Urothelium cell line (cell line): ENCODE data around the gene MYL11.

Source experiments
- DNase-seq: peaks from one replicate; pipeline ENCODE4 v3.0.0; 2011; ENCODE audit warnings: low spot score, mixed read lengths
- FAIRE-seq: peaks from 2 replicates; lab custom pipeline; 2011; peaks lifted over from hg19 to GRCh38; lab: Jason Lieb, UNC

Gene MYL11

DNA sequence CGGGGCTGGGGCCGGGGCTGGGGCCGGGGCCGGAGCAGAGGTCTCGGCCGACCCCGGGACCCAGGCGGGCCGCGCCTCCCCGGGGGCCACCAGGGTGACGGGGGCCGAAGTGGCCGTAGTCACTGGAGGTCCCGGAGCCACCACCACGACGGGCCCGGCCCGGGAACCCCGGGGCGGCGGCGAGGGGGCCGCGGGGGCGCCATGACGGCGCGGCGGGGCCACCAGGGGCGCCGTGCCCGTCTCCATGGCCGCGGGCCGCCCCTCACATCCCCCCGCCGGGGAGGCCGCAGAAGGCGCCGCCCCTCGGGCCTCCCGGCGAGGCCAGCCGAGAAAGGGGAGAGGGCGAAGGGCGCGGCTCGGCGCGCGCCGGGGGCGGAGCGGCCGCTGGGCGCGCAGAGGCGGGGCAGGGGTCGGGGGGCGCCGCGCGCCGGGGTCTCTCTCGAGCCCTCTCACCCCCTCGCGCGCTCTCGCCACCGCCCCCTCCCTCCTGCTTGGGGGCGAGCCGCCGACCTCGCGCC, 4.6 kb upstream of the MYL11 start:
- no peak for DNase-seq

DNA sequence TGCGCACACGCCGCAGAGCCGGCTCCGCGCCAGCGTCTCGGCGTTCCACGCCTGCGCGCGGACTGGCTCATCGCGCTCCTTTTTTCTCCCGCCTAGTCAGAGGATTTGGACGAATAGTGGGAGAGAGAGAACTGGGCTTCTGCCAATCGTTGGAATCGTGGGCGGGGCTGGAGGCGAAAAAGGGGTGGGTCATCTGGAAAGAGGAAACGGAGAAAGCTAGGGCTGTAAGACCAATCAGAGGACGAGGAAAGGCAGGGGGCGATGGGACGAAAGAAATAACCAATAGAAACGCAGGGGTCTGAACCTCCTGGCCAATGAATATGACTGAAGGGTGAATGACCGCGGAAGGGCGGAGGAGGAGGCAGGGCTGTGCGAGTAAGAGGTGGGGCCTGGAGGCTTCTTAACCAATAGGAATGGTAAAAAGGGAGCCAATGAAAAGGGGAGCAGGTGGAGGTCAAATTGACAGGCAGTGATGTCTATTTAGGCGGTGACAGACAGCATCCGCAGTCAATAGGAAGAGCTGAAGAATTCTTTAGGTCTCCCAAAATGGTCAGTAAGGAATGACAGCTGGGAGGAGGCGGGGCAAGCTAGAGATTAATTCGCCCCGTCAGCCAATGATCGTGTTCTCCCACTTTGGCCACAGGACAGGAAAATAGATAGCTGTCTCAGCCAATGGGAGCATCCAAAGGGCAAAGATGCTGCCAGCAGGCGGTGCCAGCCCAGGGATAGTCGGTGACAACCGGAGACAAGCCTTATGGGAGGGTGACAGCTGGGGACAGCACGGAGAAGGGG, 4.0 kb upstream of the MYL11 start, which contains the start of gene TBC1D10B:
TSS of gene TBC1D10B (minus strand) at position 39 of the 792 bp plus-strand sequence. CDS start 311 bp downstream, outside the sequence.
- no peak for FAIRE-seq
- peak; percentile 94 for DNase-seq

More for the DNA sequence above, 4.6 kb upstream of the MYL11 start:
- FAIRE-seq = no peak

GRCh38 chr16:30371248-30371816, 3.3 kb upstream of the MYL11 start:
- FAIRE-seq (no peak), DNase-seq (no peak)

DNA sequence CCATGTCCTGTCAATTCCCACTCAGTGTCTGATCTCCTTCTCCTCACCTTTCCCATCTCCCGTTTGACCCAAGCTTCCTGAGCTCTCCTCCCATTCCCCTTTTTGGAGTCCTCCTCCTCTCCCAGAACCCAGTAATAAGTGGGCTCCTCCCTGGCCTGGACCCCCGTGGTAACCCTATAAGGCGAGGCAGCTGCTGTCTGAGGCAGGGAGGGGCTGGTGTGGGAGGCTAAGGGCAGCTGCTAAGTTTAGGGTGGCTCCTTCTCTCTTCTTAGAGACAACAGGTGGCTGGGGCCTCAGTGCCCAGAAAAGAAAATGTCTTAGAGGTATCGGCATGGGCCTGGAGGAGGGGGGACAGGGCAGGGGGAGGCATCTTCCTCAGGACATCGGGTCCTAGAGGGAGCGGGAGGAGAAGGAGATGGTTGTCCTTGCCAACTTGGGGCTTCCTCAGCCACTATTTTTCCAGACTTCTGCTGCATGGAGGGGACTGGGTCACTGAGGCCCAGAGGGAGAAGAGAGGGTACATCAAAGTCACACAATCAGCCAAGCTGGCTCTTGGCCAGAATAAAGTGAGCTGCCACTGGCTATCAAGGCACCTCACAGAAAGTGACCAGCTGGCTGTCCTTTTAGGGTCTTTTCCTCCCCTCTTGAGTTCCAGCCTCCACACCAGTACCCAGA, 2.4 kb upstream of the MYL11 start:
- no peak for FAIRE-seq
- DNase-seq = no peak

DNA sequence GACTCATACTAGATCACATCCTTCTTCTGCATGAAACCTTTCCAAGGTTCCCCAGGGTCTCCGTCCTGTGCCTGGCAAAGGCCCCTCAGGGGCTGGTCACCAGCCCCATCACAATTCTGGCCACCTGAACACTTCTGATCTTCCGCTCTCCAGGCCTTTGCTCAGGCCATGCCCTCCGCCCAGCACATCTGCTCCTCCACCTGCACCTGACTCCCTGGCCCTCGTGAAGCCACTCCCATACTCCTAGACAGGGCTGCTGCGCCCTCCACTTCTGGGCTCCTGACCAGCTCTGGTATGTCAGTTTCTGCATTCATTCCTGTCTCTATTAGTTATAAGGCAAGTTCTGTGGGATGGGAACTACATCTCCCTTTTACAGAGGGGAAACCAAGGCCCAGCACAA, 1.9 kb upstream of the MYL11 start:
- DNase-seq = no peak
- no peak for FAIRE-seq

DNA sequence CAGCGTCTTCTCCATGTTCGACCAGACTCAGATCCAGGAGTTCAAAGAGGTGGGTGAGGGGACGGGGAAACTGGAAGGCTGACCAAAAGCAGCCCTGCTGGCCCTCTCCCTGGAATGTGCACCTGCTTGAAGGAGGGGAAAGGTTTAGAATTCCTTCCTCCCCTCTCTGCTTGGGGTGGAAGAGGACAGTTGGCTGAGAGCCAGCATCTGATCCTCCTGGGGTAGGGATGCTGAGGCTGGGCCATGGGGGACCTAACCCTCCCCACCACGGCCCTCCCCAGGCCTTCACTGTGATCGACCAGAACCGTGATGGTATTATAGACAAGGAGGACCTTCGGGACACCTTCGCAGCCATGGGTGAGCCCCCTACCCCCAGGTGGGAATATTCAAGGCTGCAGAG, 1.3 kb downstream of the MYL11 start:
- no peak for FAIRE-seq
- no peak for DNase-seq

- no peak for DNase-seq
- FAIRE-seq = no peak
Measured at GRCh38 chr16:30376461-30376902, 1.9 kb downstream of the MYL11 start.

- no peak for FAIRE-seq
- DNase-seq = no peak
Measured at GRCh38 chr16:30377050-30377811, 2.6 kb downstream of the MYL11 start.

- no peak for FAIRE-seq
- peak; percentile 81 for DNase-seq
Measured at GRCh38 chr16:30377812-30378235, 3.2 kb downstream of the MYL11 start.

- no peak for FAIRE-seq
- DNase-seq = peak; percentile 96
Measured at GRCh38 chr16:30378236-30379157, 3.9 kb downstream of the MYL11 start.

DNA sequence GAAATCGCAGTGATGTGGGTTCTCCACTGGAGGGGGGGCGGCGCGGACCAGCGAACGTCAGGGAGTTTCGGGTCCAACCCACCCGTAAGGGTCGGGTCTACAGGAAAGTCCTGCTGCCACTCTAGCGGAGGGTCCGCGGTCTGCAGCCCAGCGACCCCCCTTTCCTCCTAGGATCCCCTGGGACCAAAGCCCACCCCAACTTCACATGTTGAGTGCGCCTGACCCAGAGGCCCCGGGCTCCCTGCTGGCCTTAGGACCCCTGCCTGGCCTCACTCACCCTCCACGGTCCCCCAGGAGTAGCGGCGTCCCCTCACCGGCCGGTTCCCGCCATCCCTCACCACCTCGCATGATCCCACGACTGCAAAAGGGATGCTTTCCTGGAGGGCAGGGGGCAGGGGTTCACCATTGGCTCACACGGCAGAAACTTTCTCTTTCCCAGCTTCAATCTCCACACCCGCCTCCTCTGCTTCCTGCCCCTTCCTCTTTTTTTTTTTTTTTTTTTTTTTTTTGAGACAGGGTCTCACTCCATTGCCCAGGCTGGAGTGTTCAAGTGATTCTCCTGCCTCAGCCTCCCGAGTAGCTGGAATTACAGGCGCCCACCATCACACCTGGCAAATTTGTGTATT, 4.7 kb downstream of the MYL11 start:
- no peak for FAIRE-seq

GRCh38 chr16:30380072-30380802, 5.6 kb downstream of the MYL11 start:
- FAIRE-seq = no peak
- no peak for DNase-seq

More for the DNA sequence above, 4.7 kb downstream of the MYL11 start:
- DNase-seq = no peak

- FAIRE-seq (no peak), DNase-seq (no peak)
Measured at GRCh38 chr16:30380803-30381208, 6.2 kb downstream of the MYL11 start.

GRCh38 chr16:30381291-30382041, 6.9 kb downstream of the MYL11 start:
- no peak for FAIRE-seq

DNA sequence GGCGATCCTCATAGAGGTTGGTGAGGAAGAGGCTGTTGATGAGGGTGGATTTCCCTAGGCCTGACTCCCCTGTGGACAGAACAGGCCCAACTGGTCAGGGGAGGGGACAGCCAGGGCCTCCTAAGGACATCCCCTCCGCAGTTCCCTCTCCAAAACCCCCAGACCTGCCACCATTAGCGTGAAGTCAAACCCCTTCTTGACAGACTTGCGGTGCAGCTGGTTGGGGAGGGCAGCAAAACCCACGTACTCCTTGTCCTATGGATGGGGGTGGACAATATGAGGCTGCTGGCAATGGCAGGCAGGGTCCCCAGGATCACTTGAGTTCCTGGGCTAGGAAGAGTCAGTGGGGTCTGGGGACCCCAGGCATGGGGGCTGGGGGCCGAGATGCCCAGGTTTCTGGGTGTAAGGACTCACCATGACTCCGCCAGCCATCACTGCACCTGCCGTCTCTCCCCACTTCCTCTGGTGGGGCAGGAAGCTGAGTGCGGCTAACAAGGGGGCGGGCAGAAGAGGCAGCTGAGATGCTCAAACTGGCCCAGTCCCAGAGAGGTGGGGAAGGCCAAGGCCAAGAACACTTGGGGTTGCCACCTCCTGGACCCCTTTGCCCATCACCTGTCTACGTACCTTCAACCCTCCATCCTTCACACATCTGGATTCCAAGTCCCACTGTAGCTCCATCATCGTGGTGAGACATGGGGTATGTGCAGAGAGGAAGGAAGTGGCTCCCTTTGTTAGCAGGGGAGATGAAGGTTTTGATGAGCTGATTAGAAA, 7.7 kb downstream of the MYL11 start, which contains the start of gene SEPTIN1:
TSS of gene SEPTIN1 (minus strand) at position 451 of the 771 bp plus-strand sequence. CDS start at position 432, 19 bp downstream.
- FAIRE-seq = no peak

More at GRCh38 chr16:30381291-30382041, 6.9 kb downstream of the MYL11 start:
- DNase-seq = no peak

DNA sequence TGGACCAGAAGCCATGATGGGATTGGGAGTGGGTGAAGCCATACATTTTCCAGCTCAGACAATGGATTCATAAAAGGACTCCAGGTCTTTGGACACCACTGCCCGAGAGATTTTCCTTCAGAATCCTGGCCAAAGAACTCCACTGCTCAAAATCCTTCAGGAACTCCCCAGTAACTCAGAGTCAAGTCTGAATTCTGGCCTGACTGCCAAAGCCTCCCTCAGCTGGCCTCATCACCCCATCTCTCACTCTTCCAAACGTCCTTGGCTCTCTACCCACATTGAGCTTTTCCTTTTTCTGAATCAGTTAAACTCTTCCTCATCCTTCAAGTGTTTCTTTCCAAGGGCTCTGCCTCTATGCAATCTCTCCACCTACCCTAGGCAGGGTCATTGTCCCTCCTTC, 8.9 kb downstream of the MYL11 start:
- DNase-seq = no peak
- no peak for FAIRE-seq

More for the DNA sequence above, 7.7 kb downstream of the MYL11 start, which contains the start of gene SEPTIN1:
- no peak for DNase-seq
